ENCODE data around the gene STAT4.
A peak's percentile ranks its signal among the peaks of the same experiment; 100 is the strongest.

Gene STAT4

GRCh38 chr2:190981333-190981732, 169.5 kb downstream of the STAT4 start:
- TF ChIP-seq Cebpa-rat (IDR thresholded peaks at IDR 0.05): no peak
- Histone ChIP-seq H3K27me3 (no peaks in the 10 kb centered on the region), H3K36me3 (peaks cover 62% of the 10 kb centered on the region), H3K27ac (peak overlapping the region; percentile 94), H4K20me1 (no peaks in the 10 kb centered on the region), H3K4me3 (no peak overlapping the region), H3K4me2 (peak overlapping the region; percentile 92), H3K9me3 (peaks cover 11% of the 10 kb centered on the region; the same call in 1 of the 2 replicates), H3K9ac (no peak overlapping the region; the same call in 1 of the 2 replicates), H3K4me1 (peaks cover 48% of the 10 kb centered on the region)

GRCh38 chr2:190980630-190981209, 170.1 kb downstream of the STAT4 start:
- Histone ChIP-seq H3K27me3 (no peaks in the 10 kb centered on the region), H3K4me3 (peak overlapping the region; percentile 53), H3K27ac (peak overlapping the region; percentile 94), H3K4me2 (peak overlapping the region; percentile 92), H3K9me3 (peaks cover 11% of the 10 kb centered on the region; the same call in 1 of the 2 replicates), H4K20me1 (no peaks in the 10 kb centered on the region), H3K36me3 (peaks cover 62% of the 10 kb centered on the region), H3K4me1 (peaks cover 46% of the 10 kb centered on the region), H3K9ac (peak overlapping the region; percentile 80)
- TF ChIP-seq Cebpa-rat (IDR thresholded peaks at IDR 0.05): no peak

- H3K4me2 ChIP-seq: peak overlapping the region; percentile 92
- peak overlapping the region; percentile 94 for H3K27ac ChIP-seq
- H3K9ac ChIP-seq: peak overlapping the region; percentile 80
- H3K36me3 ChIP-seq: peaks cover 62% of the 10 kb centered on the region
- no peaks in the 10 kb centered on the region for H4K20me1 ChIP-seq
- peak overlapping the region; percentile 53 for H3K4me3 ChIP-seq
- no peaks in the 10 kb centered on the region for H3K27me3 ChIP-seq
- TF ChIP-seq Cebpa-rat (IDR thresholded peaks at IDR 0.05): no peak
- peaks cover 46% of the 10 kb centered on the region for H3K4me1 ChIP-seq
- peaks cover 11% of the 10 kb centered on the region; the same call in 1 of the 2 replicates for H3K9me3 ChIP-seq
Observed at GRCh38 chr2:190979906-190980629, 170.7 kb downstream of the STAT4 start.

Data from BLaER1 (cell line).